HEK293 (cell line): ENCODE measurements around the gene CCL27.

Source experiments
- CTCF ChIA-PET: fragments of 350-600 bp; formaldehyde crosslinking; extraction: SDS; loops from one replicate; lab custom pipeline; 2021; ENCODE audit warnings: antibody characterized with exemption; lab: Yijun Ruan, JAX
- POLR2A ChIA-PET: fragments of 300-600 bp; formaldehyde crosslinking; extraction: SDS; loops from one replicate; lab custom pipeline; 2020; ENCODE audit warnings: antibody characterized with exemption, inconsistent platforms; lab: Yijun Ruan, JAX
- H3K27ac ChIP-seq: fragments of 200-500 bp; sonication (Bioruptor generic); 2 replicates; pipeline ENCODE4 v1.5.1; 2014; ENCODE audit warnings: low read depth, low read length, control low read depth, inconsistent platforms; ENCODE audit errors: extremely low read depth
- H3K36me3 ChIP-seq, 2 experiments: fragments of 200-500 bp in 1 of 2; sonication (Bioruptor generic) in 1 of 2; 1 replicate in 1 of 2; 2 replicates in 1 of 2; pipeline ENCODE4 v1.5.1; 2014 to 2017; ENCODE audit warnings: inconsistent platforms in 2 of 2, low read length in 2 of 2; ENCODE audit not compliant: control insufficient read depth in 2 of 2, insufficient read depth in 1 of 2
- H3K4me1 ChIP-seq: fragments of 200-500 bp; sonication (Bioruptor generic); 2 replicates; pipeline ENCODE4 v1.5.1; 2014; ENCODE audit warnings: mild to moderate bottlenecking, low read length, inconsistent platforms; ENCODE audit not compliant: control insufficient read depth, insufficient read depth
- H3K4me3 ChIP-seq: 2 replicates; pipeline ENCODE4 v1.5.1; 2011; ENCODE audit warnings: low read depth, mild to moderate bottlenecking, control low read depth, low read length, moderate library complexity
- H3K9me3 ChIP-seq: fragments of 200-500 bp; sonication (Bioruptor generic); 2 replicates; pipeline ENCODE4 v1.5.1; 2014; ENCODE audit warnings: low read depth, low read length, inconsistent platforms; ENCODE audit not compliant: control insufficient read depth, insufficient read depth
- EGR2 ChIP-seq: fragments of 450-650 bp; formaldehyde crosslinking; IDR thresholded peaks from 2 replicates; pipeline ENCODE4 v1.5.1; 2016; ENCODE audit warnings: low read depth, missing biosample characterization, missing genetic modification characterization
- GLIS2 ChIP-seq: fragments of 450-650 bp; formaldehyde crosslinking; IDR thresholded peaks from 2 replicates; pipeline ENCODE4 v1.5.1; 2016; ENCODE audit warnings: missing biosample characterization, missing genetic modification characterization
- HOXC10 ChIP-seq: sonication (generic); formaldehyde crosslinking; IDR thresholded peaks from 2 replicates; pipeline ENCODE4 v1.8.1; 2023; ENCODE audit warnings: mild to moderate bottlenecking, missing genetic modification reagents
- PBX3 ChIP-seq: sonication (generic); formaldehyde crosslinking; IDR thresholded peaks from 2 replicates; pipeline ENCODE4 v1.8.1; 2022; ENCODE audit warnings: mild to moderate bottlenecking, moderate library complexity, missing genetic modification reagents
- SP3 ChIP-seq: fragments of 450-650 bp; formaldehyde crosslinking; IDR thresholded peaks from 2 replicates; pipeline ENCODE4 v1.5.1; 2016; ENCODE audit warnings: missing biosample characterization, missing genetic modification characterization
- YY2 ChIP-seq: fragments of 450-650 bp; formaldehyde crosslinking; IDR thresholded peaks from 2 replicates; pipeline ENCODE4 v1.5.1; 2016; ENCODE audit warnings: missing biosample characterization, missing genetic modification characterization
- ZBTB26 ChIP-seq: fragments of 450-650 bp; formaldehyde crosslinking; optimal IDR thresholded peaks from 2 replicates; pipeline ENCODE3; 2016; ENCODE audit warnings: missing biosample characterization, mild to moderate bottlenecking, missing genetic modification characterization
- ZFHX2 ChIP-seq: fragments of 450-650 bp; formaldehyde crosslinking; conservative IDR thresholded peaks from 2 replicates; pipeline ENCODE4 v1.5.1; 2016; ENCODE audit warnings: missing biosample characterization, missing genetic modification characterization
- ZFP37 ChIP-seq: fragments of 450-650 bp; formaldehyde crosslinking; IDR thresholded peaks from 2 replicates; pipeline ENCODE4 v1.5.1; 2016; ENCODE audit warnings: missing biosample characterization, missing genetic modification characterization
- ZNF362 ChIP-seq: fragments of 450-650 bp; formaldehyde crosslinking; IDR thresholded peaks from 2 replicates; pipeline ENCODE4 v1.5.1; 2016; ENCODE audit warnings: missing biosample characterization, missing genetic modification characterization
- ZNF677 ChIP-seq: fragments of 450-650 bp; IDR thresholded peaks from 2 replicates; pipeline ENCODE4 v1.5.0; 2018; ENCODE audit warnings: missing biosample characterization, mild to moderate bottlenecking, missing genetic modification characterization, moderate library complexity

CCL27 gene

GRCh38 chr9:34674440-34674839 is 12.0 kb upstream of the CCL27 start:
- POLR2A ChIA-PET, result no interaction called here
- no peak overlapping the region for H3K4me3 ChIP-seq
- TF ChIP-seq SP3 (tag by site-specific recombination), result no peak
- TF ChIP-seq EGR2 (tag by site-specific recombination), result 0 out of 2 replicates have a peak, but pooled peaks have one; percentile 27
- peak; percentile 44; the same call in 1 of the 2 replicates for TF ChIP-seq ZFHX2 (tag by site-specific recombination)
- no peak for TF ChIP-seq ZBTB26 (tag by site-specific recombination)
- TF ChIP-seq ZFP37 (tag by site-specific recombination), result no peak
- TF ChIP-seq, all 188 proteins: peak for 2
- Histone ChIP-seq H3K4me1 (no peaks in the 10 kb centered on the region), H3K9me3 (no peaks in the 10 kb centered on the region), H3K27ac (no peak overlapping the region), H3K36me3 (no peaks in the 10 kb centered on the region)
- CTCF ChIA-PET, result interaction anchor here (0.6 to 6.1 kb wide), 16 partner anchors 12 to 395 kb away, joined by 3 to 116 read pairs (median 3); partner anchors contain the start of genes CCL27 and GALT

GRCh38 chr9:34671307-34671706 is 8.8 kb upstream of the CCL27 start:
- no peaks in the 10 kb centered on the region for H3K4me1 ChIP-seq
- no peak overlapping the region for H3K27ac ChIP-seq
- peaks cover 0 to 21% of the 10 kb centered on the region in 2 experiments; a peak in 1 of 3 replicates for H3K36me3 ChIP-seq
- no peak for TF ChIP-seq PBX3 (CRISPR knock-in tag)
- no peak for TF ChIP-seq HOXC10 (CRISPR knock-in tag)
- TF ChIP-seq ZNF362, result no peak
- TF ChIP-seq GLIS2 (tag by site-specific recombination), result no peak
- POLR2A ChIA-PET, result no interaction called here
- no peak overlapping the region for H3K4me3 ChIP-seq
- CTCF ChIA-PET, result no interaction called here
- H3K9me3 ChIP-seq, result no peaks in the 10 kb centered on the region

- Histone ChIP-seq H3K9me3 (no peaks in the 10 kb centered on the region), H3K36me3 (peaks cover 0 to 21% of the 10 kb centered on the region in 2 experiments; a peak in 1 of 3 replicates), H3K4me1 (peaks cover 1% of the 10 kb centered on the region; the same call in 1 of the 2 replicates), H3K27ac (no peak overlapping the region), H3K4me3 (no peak overlapping the region)
- POLR2A ChIA-PET, result no interaction called here
- no peak for TF ChIP-seq YY2 (tag by site-specific recombination)
- peak; percentile 92 for TF ChIP-seq ZNF677 (tag by site-specific recombination)
- CTCF ChIA-PET, result interaction anchor here (0.7 to 0.9 kb wide), 3 partner anchors 10 to 161 kb away, joined by 3 read pairs; partner anchors contain the start of gene IL11RA
Measured at GRCh38 chr9:34669809-34670562, 7.5 kb upstream of the CCL27 start.
